ENCODE data around the gene C9orf43.
A peak's percentile ranks its signal among the peaks of the same experiment; 100 is the strongest.
"Not testable (repeated sequence)": the region's sequence is repeated elsewhere in the genome, so short reads cannot be mapped to it uniquely, and the experiment has no call there.

Gene C9orf43

GRCh38 chr9:113421726-113422125, 11.2 kb downstream of the C9orf43 start:
- no peak for DNase-seq

- DNase-seq = no peak
These were observed 14.5 kb downstream of the C9orf43 start for GRCh38 chr9:113425072-113425471.

GRCh38 chr9:113426701-113427100, 16.2 kb downstream of the C9orf43 start:
- DNase-seq = no peak

- no peak for DNase-seq
These were observed 17.1 kb downstream of the C9orf43 start for GRCh38 chr9:113427629-113428028.

GRCh38 chr9:113428062-113428615, 17.6 kb downstream of the C9orf43 start:
- DNase-seq = no peak

- DNase-seq = no peak
These were observed 20.6 kb downstream of the C9orf43 start for GRCh38 chr9:113431191-113431590.

GRCh38 chr9:113436728-113437515, 26.4 kb downstream of the C9orf43 start:
- DNase-seq = no peak

- not testable (repeated sequence) for DNase-seq
These were observed 27.2 kb downstream of the C9orf43 start for GRCh38 chr9:113437716-113438115.

GRCh38 chr9:113444736-113445135, 34.2 kb downstream of the C9orf43 start:
- no peak for DNase-seq

GRCh38 chr9:113446323-113446740, 35.8 kb downstream of the C9orf43 start:
- peak; percentile 55 for DNase-seq

- DNase-seq = no peak
These were observed 38.8 kb downstream of the C9orf43 start for GRCh38 chr9:113449376-113449775.

- no peak for DNase-seq
These were observed 41.6 kb downstream of the C9orf43 start for GRCh38 chr9:113452113-113452605.

GRCh38 chr9:113454914-113455761, 44.6 kb downstream of the C9orf43 start:
- no peak for DNase-seq

- no peak for DNase-seq
These were observed 45.7 kb downstream of the C9orf43 start for GRCh38 chr9:113456235-113456634.

- no peak for DNase-seq
These were observed 50.7 kb downstream of the C9orf43 start for GRCh38 chr9:113461285-113461684.

GRCh38 chr9:113461943-113462342, 51.4 kb downstream of the C9orf43 start:
- DNase-seq = no peak

GRCh38 chr9:113462781-113463286, 52.3 kb downstream of the C9orf43 start:
- DNase-seq = no peak

- DNase-seq = peak; percentile 86
These were observed 53.1 kb downstream of the C9orf43 start, which contains the start of gene RGS3 for GRCh38 chr9:113463418-113464285. Gene RGS3, plus strand, starts transcription at chr9:113463727. Its CDS starts 76 bp downstream, at chr9:113463803.

- no peak for DNase-seq
These were observed 53.7 kb downstream of the C9orf43 start for GRCh38 chr9:113464286-113464660.

GRCh38 chr9:113465599-113466140, 55.1 kb downstream of the C9orf43 start:
- peak; percentile 61 for DNase-seq

GRCh38 chr9:113467183-113467582, 56.6 kb downstream of the C9orf43 start:
- no peak for DNase-seq

All from NCI-H1092 treated with DMSO at 0.1 percent for 48 hours (cell line).